Stomach (tissue), 9 donors: ENCODE data around the gene MCC. TPM values are rescaled to one million over a fixed set of nuclear protein-coding genes. Genes with fewer than 3 reads are reported as not detected.
"Not testable (repeated sequence)": the region's sequence is repeated elsewhere in the genome, so short reads cannot be mapped to it uniquely, and the experiment has no call there.

Experiments used
- DNase-seq, 2 donors: peaks; one replicate each; pipeline versions ENCODE4 v3.0.0 to v3.0.0-alpha.2; 2013 to 2019
- H3K27ac ChIP-seq, 5 donors: fragments of 200-600 bp in 4 of 5; sonication (generic) in 4 of 5; one replicate each; pipeline ENCODE4 v1.5.1; 2013 to 2019; ENCODE audit warnings: mild to moderate bottlenecking in 1 of 5, moderate library complexity in 1 of 5
- H3K27me3 ChIP-seq, 3 donors: fragments of 200-600 bp; sonication (generic); one replicate each; pipeline ENCODE4 v1.5.1; 2017 to 2019; ENCODE audit warnings: mixed run types in 1 of 3
- H3K36me3 ChIP-seq, 4 donors: fragments of 200-600 bp; sonication (generic); 1 replicate in 3 of 4; 2 replicates in 1 of 4; pipeline ENCODE4 v1.5.1; 2016 to 2019
- H3K4me1 ChIP-seq, 4 donors: fragments of 200-600 bp; sonication (generic); one replicate each; pipeline ENCODE4 v1.5.1; 2016 to 2019
- H3K4me3 ChIP-seq, 4 donors: fragments of 200-600 bp; sonication (generic) in 3 of 4; one replicate each; pipeline ENCODE4 v1.5.1; 2016 to 2019; ENCODE audit warnings: mild to moderate bottlenecking in 1 of 4
- H3K9me3 ChIP-seq, 4 donors: fragments of 200-600 bp; sonication (generic); one replicate each; pipeline ENCODE4 v1.5.1; 2016 to 2019
- CTCF ChIP-seq, 7 experiments: fragments of 450-650 bp in 4 of 7; fragments of 200-600 bp in 3 of 7; sonication (generic) in 3 of 7; IDR thresholded peaks; one replicate each; pipeline ENCODE4 v1.5.1; 2016 to 2019; ENCODE audit warnings: antibody characterized with exemption in 7 of 7, control low read depth in 2 of 7, mild to moderate bottlenecking in 1 of 7
- EP300 ChIP-seq: sonication (generic); formaldehyde crosslinking; IDR thresholded peaks from one replicate; pipeline ENCODE4 v1.6.1; 2017; ENCODE audit warnings: antibody characterized with exemption
- POLR2A ChIP-seq, 4 donors: fragments of 450-650 bp; IDR thresholded peaks; one replicate each; pipeline ENCODE4 v1.6.1; 2016; ENCODE audit warnings: antibody characterized with exemption in 4 of 4, control low read depth in 2 of 4, mild to moderate bottlenecking in 1 of 4, moderate library complexity in 1 of 4
- POLR2AphosphoS5 ChIP-seq, 3 donors: sonication (generic); formaldehyde crosslinking; IDR thresholded peaks; one replicate each; pipeline ENCODE4 v1.6.1; 2016; ENCODE audit warnings: antibody characterized with exemption in 3 of 3
- WGBS, 5 donors: extraction: QIAGEN DNeasy Blood & Tissue Kit in 3 of 5; methylation state at CpG; one replicate each; pipeline versions ENCODE4 v1.1.5 to v1.1.7; 2013 to 2018; 5-methylcytosine and 5-hydroxymethylcytosine counted together
- intact Hi-C: fragments of 100-400 bp; cut with DNase I; formaldehyde crosslinking; loops from one replicate; pipeline ENCODE4 v1.15.1; 2023; ENCODE audit warnings: low total_unique reads
- polyA plus RNA-seq, 3 donors: library from polyadenylated mRNA; stranded (reverse); fragments of 200-250 nt; gene quantifications; one replicate each; pipeline ENCODE4 v1.2.3, GENCODE V29; 2013
- total RNA-seq, 5 donors: library from RNA; depleted of rRNA; stranded (reverse); fragments of >200 nt; gene quantifications; one replicate each; pipeline versions ENCODE4 v1.1.0 to v1.2.3, GENCODE V29; 2014 to 2016
- donor health status: healthy with polysubstance abuse.
- donor health status: Bipolar disorder and iron deficiency.
- donor health status: healthy.

The MCC gene
- total and polyA plus RNA-seq, 8 donors: 3.8 to 35.1 (median 8.9) TPM

GRCh38 chr5:113425909-113426308 is 62.3 kb downstream of the MCC start:
- Histone ChIP-seq H3K4me3 (no peak overlapping the region), H3K36me3 (no peaks in the 10 kb centered on the region), H3K27me3 (no peaks in the 10 kb centered on the region), H3K4me1 (no peaks in the 10 kb centered on the region), H3K9me3 (no peaks in the 10 kb centered on the region), H3K27ac (no peak overlapping the region)
- intact Hi-C loops: no loop called here
- no peak for TF ChIP-seq POLR2AphosphoS5 (IDR thresholded peaks at IDR 0.05)
- no peak for TF ChIP-seq EP300
- 70 to 92% (median 80%) methylated on average over 3 of the region's 3 CpGs for WGBS, 5 donors
- no peak for DNase-seq

- TF ChIP-seq EP300 (no peak), POLR2A (IDR thresholded peaks at IDR 0.05) (no peak), CTCF (IDR thresholded peaks at IDR 0.05) (no peak), POLR2AphosphoS5 (IDR thresholded peaks at IDR 0.05) (no peak)
- intact Hi-C loops: no loop called here
- Histone ChIP-seq H3K27me3 (no peaks in the 10 kb centered on the region), H3K4me1 (no peaks in the 10 kb centered on the region), H3K9me3 (no peaks in the 10 kb centered on the region), H3K36me3 (no peaks in the 10 kb centered on the region), H3K4me3 (no peak overlapping the region), H3K27ac (no peak overlapping the region)
- no peak for DNase-seq
- 75 to 89% (median 83%) methylated on average over 2 of the region's 2 CpGs for WGBS, 5 donors
Observed at GRCh38 chr5:113421693-113422092, 66.6 kb downstream of the MCC start.

- H3K4me3 ChIP-seq: no peak overlapping the region
- no peaks in the 10 kb centered on the region for H3K36me3 ChIP-seq
- peaks cover 0 to 1% (median 0%) of the 10 kb centered on the region in 4 donors for H3K9me3 ChIP-seq
- no peaks in the 10 kb centered on the region for H3K27me3 ChIP-seq
- TF ChIP-seq CTCF (IDR thresholded peaks at IDR 0.05): no peak
- no peak for TF ChIP-seq POLR2A (IDR thresholded peaks at IDR 0.05)
- TF ChIP-seq EP300: no peak
- TF ChIP-seq POLR2AphosphoS5 (IDR thresholded peaks at IDR 0.05): no peak
- H3K27ac ChIP-seq: no peak overlapping the region
- H3K4me1 ChIP-seq: no peaks in the 10 kb centered on the region
- no peak for DNase-seq
- WGBS, 5 donors: 92 to 93% (median 92%) methylated on average over 6 of the region's 6 CpGs
- intact Hi-C loops: no loop called here
Observed at GRCh38 chr5:113405530-113405929, 82.7 kb downstream of the MCC start.

- TF ChIP-seq EP300 (no peak), CTCF (IDR thresholded peaks at IDR 0.05) (no peak), POLR2AphosphoS5 (IDR thresholded peaks at IDR 0.05) (no peak), POLR2A (IDR thresholded peaks at IDR 0.05) (no peak)
- Histone ChIP-seq H3K4me3 (no peak overlapping the region), H3K36me3 (no peaks in the 10 kb centered on the region), H3K9me3 (no peaks in the 10 kb centered on the region), H3K27ac (no peak overlapping the region), H3K27me3 (no peaks in the 10 kb centered on the region), H3K4me1 (no peaks in the 10 kb centered on the region)
- DNase-seq: no peak
- intact Hi-C loops: no loop called here
- WGBS, 5 donors: 53 to 86% (median 74%) methylated on average over 2 of the region's 2 CpGs
Observed at GRCh38 chr5:113404269-113404668, 84.0 kb downstream of the MCC start.

- H3K36me3 ChIP-seq, DNase-seq, H3K27me3 ChIP-seq, intact Hi-C loops, H3K4me1 ChIP-seq, H3K4me3 ChIP-seq, H3K27ac ChIP-seq, H3K9me3 ChIP-seq: not testable (repeated sequence)
- 72 to 83% (median 80%) methylated on average over 4 of the region's 4 CpGs for WGBS, 5 donors
Observed at GRCh38 chr5:113397986-113398385, 90.3 kb downstream of the MCC start.
